ENCODE results near the gene EPX. TPM values are rescaled to one million over a fixed set of nuclear protein-coding genes. Genes with fewer than 3 reads are reported as not detected.

Gene EPX
- total and polyA plus RNA-seq, 2 of the 4 experiments (the other 2 are of a cell fraction) = not detected

DNA sequence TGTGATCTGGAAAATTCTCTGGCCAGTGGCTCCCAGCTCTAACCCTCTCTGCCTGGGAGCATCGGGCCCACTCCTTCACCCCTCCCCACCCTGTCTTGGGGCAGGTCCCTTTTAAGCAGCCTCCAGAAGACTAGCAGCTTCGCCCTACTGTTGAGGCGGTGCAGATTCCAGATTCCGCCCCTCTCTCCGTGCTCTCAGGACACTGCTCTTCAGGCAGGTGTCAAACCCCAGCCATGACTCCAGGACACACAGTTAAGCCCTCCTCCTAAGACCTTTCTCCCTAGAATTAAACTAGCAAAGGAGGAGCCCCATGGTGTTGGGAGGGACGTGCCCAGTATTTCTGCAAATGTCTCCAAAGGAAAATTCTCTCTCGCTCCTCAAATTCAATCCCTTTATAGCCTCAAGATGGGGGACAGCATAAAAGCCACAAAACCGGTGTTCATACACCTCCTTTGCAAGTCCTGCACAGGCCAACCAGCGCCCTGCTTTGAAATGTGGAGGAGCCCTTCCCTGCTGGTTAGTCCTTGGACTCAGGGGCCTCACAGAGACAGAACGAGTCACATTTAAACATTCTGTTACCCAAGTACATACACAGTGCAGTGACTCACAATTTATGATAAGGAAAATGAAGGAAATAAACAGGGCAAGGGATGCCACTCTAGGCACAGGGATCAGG lies 53.0 kb downstream of the EPX start:
- H3K79me1 ChIP-seq (ENCODE audit: low read depth in 1 of 2, low read length in 2 of 2) = no peaks in the 10 kb centered on the region
- H3K4ac ChIP-seq (ENCODE audit: low read depth, low read length) = no peak overlapping the region
- H3K14ac ChIP-seq (replicated peaks; ENCODE audit: low read depth, low read length) = no peak overlapping the region
- H3K9ac ChIP-seq (ENCODE audit: low read depth, low read length) = no peak overlapping the region
- DNase-seq (peak; percentile 11), ATAC-seq (ENCODE audit: low read depth) (no peak)
- dilution Hi-C loops (cut with HindIII; ENCODE audit: low sequenced_read_pairs, unreplicated experiment) (no loop called here), in situ Hi-C loops (cut with MboI; ENCODE audit: low sequenced_read_pairs) (no loop called here), intact Hi-C loops (cut with micrococcal nuclease) (no loop called here)
- no peak overlapping the region for H4K5ac ChIP-seq (ENCODE audit: low read depth, low read length)
- H3K18ac ChIP-seq (ENCODE audit: low read depth, low read length) = no peak overlapping the region
- H2AK5ac ChIP-seq (ENCODE audit: low read depth, low read length) = no peak overlapping the region
- no peak for TF ChIP-seq CHD1 (IDR thresholded peaks at IDR 0.05; ENCODE audit: low read depth, low read length)
- H2BK120ac ChIP-seq (ENCODE audit: low read depth, low read length) = no peak overlapping the region
- H2BK20ac ChIP-seq (ENCODE audit: low read depth, low read length) = no peak overlapping the region
- no peak overlapping the region for H2BK15ac ChIP-seq (ENCODE audit: low read depth, low read length)
- no peak overlapping the region for H2BK5ac ChIP-seq (ENCODE audit: low read depth, low read length, poor library complexity, severe bottlenecking)
- no peak overlapping the region for H3K23ac ChIP-seq (ENCODE audit: low read depth, low read length)
- no peak overlapping the region for H3K4me2 ChIP-seq (ENCODE audit: low read depth, low read length)
- no peak overlapping the region for H3K4me3 ChIP-seq (ENCODE audit: insufficient read depth, low read depth, low read length)
- H2AK9ac ChIP-seq (replicated peaks; ENCODE audit: low read depth, low read length, poor library complexity) = no peak overlapping the region
- H4K8ac ChIP-seq (ENCODE audit: low read depth in 2 of 2, low read length in 2 of 2) = no peak overlapping the region
- H3K36me3 ChIP-seq (ENCODE audit: control insufficient read depth, insufficient read depth, low read length) = no peaks in the 10 kb centered on the region
- no peaks in the 10 kb centered on the region for H3K4me1 ChIP-seq (ENCODE audit: control insufficient read depth, insufficient read depth, low read length)
- H2AFZ ChIP-seq (replicated peaks; ENCODE audit: low read length, poor library complexity) = no peak overlapping the region
- no TSS peak for BruUV-seq (replicated peaks)
- no peaks in the 10 kb centered on the region for H3K9me3 ChIP-seq (ENCODE audit: control insufficient read depth, insufficient read depth, low read length)
- no peaks in the 10 kb centered on the region for H3K9me1 ChIP-seq (ENCODE audit: insufficient read depth, low read length)
- no peak overlapping the region for H3K27ac ChIP-seq (ENCODE audit: insufficient read depth, low read length)
- CTCF ChIA-PET = no interaction called here
- H3K27me3 ChIP-seq (ENCODE audit: control insufficient read depth, insufficient read depth, low read length) = peaks cover 74% of the 10 kb centered on the region
- POLR2A ChIA-PET (ENCODE audit: unreplicated experiment) = no interaction called here
- H3K56ac ChIP-seq (ENCODE audit: extremely low read depth, insufficient read depth, low read length) = no peak overlapping the region
- H4K91ac ChIP-seq (ENCODE audit: insufficient read depth, low read depth, low read length) = no peak overlapping the region
- WGBS, 2 experiments (ENCODE audit: extremely low coverage in 2 of 2, insufficient read length in 1 of 2) = no CpG with 5 or more reads among the region's 10 CpGs
- no peaks in the 10 kb centered on the region for H4K20me1 ChIP-seq (ENCODE audit: insufficient read depth, low read length)
